GM19035 (cell line): ENCODE data around the gene IMP4.

Experiments
- ATAC-seq: cut with Tn5 transposase; IDR thresholded peaks from one replicate; pipeline ENCODE4 v1.9.1; 2021; ENCODE audit not compliant: unreplicated experiment

The IMP4 gene

DNA sequence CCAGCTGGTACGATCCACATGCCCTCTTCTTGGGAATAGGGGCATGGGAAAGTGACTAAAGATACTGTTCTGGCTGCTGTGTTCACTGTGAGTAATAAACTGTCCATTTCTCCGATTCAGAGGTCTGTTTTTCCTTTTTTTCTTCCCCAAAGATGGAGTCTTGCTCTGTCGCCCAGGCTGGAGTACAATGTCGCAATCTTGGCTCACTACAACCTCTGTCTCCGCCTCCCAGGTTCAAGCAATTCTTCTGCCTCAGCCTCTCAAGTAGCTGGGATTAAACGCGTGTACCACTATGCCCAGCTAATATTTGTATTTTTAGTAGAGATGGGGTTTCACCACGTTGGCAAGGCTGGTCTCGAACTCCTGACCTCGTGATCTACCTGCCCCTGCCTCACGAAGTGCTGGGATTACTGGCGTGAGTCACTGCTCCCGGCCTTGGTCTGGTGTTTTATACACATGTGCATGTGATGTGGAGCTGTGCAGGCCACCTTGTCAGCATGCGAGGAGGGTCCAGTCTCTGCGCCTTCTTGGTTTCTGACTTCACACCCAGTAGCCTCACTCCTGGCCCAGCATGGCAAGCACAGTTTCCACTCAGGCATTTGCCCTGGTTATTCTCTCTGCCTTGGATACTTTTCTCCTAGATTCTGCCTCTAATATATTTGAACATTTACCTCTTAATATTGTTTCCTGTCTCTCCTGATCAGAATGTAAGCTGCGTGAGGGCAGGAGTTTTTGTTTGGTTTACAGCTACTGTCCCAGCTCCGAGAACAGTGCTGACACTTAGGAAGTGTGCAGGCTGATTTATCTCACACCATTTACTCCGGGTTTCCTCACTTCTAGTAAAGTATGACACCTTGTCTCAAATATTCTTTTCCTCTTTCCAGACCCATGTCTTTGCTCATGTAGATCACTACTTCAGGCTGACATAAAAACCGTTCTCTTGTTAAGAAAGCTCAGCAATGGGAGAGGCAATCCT is 32.9 kb downstream of the IMP4 start:
- no peak for ATAC-seq

DNA sequence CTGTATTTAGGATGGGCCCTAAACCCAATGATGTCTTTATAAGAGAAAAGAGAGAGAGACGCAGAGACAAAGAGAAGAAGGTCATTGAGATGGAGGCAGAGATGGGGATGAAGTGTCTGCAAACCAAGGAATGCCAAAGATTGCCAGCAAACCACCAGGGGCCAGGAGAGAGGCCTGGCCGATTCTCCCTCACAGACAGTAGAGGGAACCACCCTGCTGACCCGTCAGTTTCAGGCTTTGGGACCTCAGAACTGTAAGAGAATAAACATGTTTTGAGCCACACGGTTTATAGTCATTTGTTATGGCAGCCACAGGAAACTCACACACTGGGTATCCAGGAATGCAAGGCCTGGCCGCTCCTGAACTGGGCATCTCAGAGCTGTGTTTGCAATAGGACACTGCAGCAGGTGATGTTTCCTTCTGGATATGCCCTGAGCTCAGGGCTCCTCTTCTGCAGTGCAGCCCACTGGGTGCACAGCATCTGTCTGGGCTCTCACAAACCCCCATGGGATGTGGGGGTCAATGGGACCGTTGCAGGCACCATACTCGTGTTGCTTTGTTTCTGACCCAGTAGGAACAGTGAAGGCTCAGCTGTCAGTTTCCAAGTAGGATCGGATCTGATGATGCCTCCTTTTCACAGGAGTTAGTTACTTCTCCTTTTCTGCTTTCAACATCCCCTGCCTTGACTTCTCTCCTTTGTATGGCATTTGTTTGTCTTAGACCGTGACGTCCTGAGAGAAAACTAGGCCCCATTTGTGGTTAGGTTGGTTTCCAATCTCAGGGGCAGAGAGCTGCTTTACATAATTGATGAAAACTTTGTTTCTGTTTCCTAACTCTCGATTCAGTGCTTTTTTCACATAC is 34.0 kb downstream of the IMP4 start:
- peak; percentile 52 for ATAC-seq

DNA sequence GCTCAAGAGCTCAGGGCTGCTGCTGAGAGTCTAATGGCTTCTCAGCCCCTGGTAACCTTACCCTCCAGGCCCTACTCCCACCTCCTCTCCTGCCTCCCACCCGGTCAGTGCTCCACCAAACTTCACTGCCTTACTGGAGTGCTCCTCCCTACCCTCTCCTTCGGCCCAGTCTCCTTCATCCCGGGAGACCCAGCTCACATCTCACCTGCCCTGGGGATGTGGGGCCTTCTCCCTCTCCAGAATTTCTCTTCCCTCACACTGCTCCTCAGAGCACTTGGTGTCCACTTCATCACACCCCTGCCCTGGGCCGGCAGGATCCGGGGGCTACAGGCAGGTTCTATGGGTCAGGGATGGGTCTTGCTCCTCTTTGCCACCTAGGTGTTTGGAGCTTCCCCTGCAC is 34.8 kb downstream of the IMP4 start:
- ATAC-seq, result no peak

DNA sequence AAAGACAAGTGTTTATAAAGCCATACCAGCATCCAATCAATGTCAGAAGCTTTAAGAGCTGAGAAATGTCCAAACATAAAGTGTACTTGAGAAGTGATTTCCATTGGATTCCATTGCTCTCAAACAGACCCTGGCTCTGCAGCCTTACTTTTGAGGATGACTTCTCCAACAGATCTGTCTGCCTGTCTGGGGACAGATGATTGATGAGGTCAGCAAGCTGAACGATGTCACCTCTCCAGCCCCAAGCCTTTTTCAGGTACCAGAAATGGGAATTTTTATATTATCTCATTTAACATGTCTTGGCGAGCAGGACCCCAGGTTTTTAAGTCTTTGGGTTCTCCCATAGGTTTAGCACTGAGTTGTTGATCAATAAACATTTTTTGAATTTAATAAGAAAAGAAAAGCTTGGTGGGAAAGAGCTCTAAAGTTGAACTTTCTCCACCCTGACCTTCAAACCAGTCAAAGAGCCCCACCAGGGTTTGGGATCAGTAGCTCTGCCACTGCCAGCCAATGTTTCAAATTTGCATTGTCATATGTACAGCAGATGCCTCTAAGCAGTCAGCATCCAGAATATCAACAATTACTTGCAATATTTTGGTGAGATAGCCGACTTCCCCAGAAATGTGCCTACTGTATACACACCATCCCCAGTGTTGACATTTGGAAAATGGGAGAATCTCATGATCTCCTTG is 35.7 kb downstream of the IMP4 start:
- no peak for ATAC-seq

DNA sequence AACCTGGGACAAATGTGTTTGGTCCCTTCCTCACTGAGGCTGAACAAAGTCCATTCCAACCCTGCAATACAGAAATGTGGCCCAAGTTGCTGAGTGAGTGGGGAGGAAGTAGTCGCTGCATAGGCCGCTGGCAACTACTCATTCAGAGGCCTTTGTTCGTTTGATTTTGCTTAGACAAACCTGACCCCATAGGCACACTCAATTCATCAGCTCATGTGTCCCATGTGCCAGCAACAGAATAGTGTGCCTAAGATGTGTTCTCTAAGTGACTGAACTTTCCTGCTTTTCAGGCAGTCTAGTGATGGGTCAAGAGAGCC is 36.2 kb downstream of the IMP4 start:
- ATAC-seq, result no peak

DNA sequence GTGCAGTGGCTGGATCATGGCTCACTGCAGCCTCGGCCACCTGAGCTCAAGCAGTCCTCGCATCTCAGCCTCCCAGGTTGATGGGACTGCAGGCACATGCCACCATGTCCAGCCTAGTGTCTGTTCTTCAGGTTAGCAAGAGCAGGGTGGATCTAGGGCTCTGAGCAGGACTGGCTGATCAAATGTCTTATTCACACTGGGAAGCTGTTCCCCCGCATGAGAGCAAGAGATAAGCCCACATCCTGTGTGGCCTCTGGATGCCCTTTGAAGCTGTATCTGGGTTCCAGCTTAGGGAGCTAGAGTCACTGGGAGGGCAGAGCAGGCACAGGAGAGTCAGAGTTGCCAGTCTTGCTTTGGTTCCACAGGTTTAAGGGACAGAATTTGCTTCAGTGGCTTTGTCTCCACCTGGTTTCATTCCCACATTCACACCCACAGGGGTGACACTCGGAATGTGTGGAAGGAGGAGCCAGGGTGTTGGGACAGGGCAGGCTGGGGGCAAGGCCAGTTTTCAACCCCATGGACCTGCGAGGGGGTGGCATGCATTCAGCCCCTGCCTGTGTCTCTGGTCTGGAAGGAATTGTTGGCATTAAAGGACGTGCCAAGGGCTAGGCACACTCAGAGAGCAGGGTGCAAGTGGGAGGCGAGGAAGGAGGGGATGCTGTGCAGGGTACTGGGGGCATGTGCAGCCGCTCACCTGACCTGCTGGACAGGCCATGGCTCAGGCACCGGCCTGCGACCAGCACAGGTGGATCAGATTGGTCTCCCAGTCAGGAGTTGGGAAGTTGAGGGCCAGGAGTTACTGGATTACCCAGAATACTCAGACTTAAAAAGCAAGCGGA is 37.6 kb downstream of the IMP4 start:
- ATAC-seq, result no peak

DNA sequence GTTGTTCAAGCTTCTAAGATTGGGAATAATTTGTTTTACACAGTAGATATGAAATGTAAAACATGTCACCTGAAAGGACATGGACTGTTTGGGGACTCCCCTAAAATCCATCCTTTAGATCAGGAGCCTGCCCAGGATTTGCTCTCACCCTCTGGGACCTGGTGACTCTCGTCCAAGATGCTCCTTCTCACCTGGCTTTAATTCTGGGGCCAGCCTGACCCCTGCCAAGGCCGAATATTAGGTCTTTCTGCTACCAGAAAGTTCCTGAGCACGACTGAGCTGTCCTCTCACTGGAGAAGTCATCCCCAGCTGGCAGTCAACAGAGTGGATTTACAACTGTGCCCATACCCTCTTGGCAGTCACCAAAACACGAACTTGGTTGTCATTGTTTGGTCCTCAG is 38.4 kb downstream of the IMP4 start:
- no peak for ATAC-seq

DNA sequence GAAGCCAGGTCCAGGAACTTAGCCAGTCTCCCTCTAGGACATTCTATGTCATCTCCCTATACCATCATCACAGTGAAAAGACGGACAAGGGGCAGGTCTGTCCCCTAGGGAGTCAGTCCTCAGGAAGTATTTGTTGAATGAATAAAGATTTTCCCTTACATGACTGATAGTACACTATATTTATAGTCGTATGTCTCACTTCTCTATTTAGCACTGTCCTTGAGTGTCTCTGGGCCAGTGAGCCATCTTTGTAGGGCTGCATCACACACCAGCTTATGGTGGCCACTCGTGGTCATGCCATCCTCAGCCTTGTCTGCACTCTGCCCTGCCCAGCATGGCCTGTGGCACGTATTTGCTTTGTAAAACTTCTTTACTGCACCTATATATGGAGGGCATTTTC is 38.9 kb downstream of the IMP4 start:
- ATAC-seq, result no peak

DNA sequence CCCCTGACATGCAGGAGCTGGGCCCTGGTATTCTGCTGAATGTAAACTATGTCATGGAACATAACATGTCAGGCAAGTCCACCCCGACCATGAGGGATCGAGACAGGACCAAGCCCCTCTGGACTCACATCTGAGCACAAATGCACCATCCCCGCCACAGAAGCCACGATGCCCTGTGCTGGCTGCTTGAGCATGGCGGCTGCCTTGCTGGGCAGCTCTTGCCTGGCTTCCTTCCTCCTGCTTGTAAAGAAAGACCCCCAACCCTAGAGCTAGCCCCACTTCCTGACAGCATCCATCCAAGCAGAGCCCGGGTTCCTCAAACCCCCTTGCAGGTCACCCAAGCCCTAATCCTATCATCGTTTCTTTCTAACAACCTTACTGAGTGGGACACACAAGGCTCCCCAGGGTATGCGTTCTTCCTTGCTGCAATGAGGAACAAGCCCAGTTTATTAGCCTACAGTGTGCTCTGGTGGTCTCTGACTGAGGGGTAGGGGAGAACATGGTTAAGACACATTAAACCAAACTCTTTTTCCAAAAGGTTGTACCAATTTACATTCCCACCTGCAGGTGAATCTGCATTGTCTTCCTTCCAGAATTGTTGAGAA is 39.7 kb downstream of the IMP4 start:
- no peak for ATAC-seq

DNA sequence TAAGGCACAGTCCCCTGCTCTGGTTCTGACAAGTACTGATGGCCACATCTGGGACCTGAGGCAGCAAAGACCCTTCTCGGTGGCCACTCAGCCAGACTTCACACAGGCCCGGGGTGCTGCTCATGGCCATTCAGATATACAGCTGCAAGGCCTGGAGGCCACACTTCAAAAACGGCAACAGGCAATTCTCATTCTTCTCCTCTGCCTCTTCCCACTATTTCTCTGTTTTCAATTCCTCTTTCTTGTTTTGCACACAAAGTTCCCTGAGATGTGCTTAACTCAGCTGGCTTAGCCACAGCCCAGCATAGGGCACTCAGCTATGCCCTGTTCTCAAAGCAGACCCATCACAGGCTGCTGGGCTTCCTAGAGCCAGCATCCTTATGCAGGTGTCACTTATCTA is 43.0 kb downstream of the IMP4 start:
- no peak for ATAC-seq

DNA sequence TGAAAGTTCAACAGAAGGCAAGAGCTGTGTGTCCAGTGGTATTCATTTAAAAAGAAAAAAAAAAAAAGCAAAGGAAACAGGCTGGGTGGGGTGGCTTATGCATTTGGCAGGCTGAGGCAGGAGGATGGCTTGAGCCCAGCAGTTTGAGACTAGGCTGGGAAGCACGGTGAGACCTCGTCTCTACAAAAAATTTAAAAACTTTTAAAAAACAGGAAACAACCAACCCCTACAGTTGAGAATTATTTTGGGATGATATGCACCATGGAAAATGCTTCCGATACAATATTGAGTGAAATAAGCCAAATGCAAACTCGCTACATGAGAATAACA is 44.3 kb downstream of the IMP4 start:
- no peak for ATAC-seq

DNA sequence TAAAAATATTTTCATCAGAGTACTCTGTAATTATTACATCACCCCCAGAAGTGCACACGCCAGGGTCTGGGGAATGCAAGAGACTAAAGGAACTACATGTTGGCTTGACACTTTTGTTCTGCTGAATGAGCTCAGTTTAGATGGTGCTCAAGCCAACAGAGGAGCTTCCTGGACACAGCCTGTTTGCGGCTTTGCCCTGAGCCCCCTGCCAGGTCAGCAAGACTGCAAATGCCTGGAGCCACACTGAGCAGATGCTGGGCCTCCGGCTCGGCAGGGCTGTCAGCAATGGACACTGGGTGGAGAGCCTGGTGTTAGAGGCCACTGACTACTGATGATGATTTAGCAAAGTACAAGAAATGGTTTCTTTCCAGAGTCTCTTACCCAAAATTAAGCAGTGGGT is 45.1 kb downstream of the IMP4 start:
- no peak for ATAC-seq

DNA sequence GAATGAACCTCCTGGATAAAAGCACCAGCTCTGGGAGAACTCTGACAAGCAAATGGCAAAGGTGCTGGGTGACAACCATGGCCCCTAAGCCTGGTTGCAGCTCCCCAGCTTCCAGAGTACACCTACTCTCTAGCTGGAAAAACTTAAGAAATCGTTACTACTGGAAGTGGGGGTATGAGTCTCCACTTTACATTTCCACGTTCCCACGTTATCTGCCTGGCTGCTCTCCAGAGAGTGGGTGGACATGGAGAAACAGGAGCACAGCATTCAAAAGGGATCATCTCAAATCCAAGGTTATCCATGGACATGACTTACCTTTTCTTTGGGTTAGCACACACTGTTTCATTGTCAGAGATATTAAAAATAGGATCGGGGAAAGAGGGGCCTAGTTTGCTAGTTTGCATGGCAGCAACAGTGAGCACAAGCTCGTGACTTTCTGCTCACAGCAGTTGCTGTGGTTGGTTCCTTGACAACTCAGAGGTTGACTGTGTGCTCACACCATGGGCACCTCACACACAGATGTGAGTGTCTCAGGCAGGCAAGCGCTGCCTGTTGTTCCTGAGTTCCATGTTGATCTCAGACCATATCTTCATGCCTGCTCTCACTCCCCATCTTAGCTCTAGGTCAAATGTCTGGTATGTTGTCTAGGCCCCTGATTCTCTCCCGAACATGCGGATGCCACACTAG is 45.7 kb downstream of the IMP4 start:
- no peak for ATAC-seq

DNA sequence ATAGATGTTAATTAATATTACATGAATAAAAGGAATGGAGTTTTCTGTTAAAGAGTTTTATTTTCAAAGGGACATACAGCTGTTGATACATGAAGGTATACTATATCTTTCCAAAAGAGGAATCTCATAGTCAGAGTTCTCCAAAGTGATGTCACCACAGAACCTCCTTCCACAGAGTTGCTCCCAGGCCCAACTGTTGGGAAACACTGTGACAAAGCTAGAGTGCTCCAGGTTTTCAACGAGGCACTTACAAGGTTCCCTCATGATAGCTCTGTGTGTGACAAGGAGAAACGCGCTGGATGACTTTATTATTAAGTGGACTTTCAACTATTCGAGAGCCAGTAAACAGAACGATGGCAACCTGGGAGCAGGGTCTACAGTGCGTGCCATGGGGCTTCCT is 46.7 kb downstream of the IMP4 start:
- ATAC-seq, result no peak

DNA sequence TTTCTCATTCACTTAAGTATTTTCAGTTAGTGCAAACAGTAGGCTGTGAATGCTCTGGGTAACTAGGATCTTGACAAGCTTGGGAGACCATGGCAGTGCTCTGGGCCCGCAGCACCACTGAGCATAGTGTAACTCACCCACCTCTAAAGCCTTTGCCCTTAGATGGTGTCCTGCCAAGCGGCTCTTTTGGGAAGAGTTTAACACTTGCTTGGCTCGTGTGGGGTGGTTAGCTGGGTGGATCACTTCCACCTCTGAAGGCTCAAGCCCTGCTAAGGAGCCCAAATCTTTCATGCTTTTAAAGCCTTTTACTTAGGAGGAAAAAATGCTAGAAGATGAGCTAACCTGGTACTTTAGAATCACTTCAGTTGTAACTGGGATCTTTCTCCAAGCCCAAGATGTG is 47.1 kb downstream of the IMP4 start:
- no peak for ATAC-seq

DNA sequence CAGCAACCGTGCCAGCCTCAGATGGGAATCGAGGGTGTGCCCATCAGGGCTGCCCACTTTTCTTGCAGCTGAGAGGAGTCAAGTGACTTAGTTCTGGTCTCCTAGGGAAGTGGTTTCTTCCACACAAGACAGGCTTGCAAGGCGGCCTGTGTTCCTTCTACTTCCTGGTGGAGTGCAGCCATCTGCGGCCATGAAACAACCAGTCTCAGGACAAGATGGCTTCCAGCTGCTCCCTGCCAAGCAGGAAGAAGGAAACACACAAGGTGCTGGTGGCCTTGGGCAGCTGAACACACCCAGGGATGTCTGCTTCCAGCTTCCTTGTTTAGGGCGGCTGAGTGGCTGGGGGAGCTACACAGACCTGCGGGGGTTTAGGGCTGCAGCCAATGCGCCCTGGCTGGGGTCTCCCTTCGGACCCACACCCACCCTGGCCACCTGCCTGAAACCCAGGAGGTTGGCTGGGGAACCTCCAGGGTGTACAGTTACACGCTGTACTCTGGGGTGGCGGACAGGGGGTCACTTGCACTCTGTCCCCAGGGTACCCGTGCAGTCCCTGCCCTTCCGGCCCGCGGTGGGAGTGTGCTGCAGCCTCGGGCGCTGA is 47.9 kb downstream of the IMP4 start:
- ATAC-seq, result peak; percentile 36

DNA sequence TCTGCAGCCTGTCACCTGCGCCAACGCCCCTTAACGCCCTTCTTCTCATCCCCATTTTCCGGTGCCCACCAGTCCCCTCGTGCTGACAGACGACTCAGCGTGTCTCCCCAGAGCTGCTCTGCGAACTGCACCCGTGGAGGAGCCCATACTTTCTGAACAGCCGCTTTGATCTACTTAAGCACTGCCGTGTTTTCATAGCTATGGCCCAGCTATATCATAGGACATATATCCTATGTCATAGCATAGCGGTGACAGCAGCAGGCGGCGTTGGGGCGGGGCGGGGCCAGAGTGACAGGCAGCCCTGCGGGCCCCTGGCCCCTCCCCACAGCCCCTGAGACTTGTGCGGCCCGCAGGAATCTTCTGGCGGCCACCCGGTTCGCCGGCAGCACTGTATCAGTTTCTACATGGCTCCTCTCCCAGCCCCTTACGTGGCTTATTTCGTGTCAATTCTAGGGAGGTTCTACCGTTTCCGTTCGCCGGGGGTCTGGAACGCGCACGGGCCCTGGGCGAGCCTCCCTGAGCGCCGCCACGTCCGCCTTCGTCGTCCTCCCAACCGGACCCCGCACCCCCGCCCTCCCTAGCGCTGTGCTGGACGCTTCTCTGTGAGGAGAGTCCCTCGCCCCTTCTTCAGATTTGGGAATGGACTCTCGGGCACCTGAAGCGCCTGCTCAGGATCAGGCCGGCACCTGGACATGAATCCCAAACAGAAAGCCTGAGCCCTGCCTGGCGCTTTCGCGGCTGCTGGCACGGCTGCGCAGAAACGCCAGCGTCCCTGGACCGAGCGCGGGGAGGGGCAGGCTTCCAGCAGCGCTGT is 48.6 kb downstream of the IMP4 start:
- ATAC-seq, result peak; percentile 93

DNA sequence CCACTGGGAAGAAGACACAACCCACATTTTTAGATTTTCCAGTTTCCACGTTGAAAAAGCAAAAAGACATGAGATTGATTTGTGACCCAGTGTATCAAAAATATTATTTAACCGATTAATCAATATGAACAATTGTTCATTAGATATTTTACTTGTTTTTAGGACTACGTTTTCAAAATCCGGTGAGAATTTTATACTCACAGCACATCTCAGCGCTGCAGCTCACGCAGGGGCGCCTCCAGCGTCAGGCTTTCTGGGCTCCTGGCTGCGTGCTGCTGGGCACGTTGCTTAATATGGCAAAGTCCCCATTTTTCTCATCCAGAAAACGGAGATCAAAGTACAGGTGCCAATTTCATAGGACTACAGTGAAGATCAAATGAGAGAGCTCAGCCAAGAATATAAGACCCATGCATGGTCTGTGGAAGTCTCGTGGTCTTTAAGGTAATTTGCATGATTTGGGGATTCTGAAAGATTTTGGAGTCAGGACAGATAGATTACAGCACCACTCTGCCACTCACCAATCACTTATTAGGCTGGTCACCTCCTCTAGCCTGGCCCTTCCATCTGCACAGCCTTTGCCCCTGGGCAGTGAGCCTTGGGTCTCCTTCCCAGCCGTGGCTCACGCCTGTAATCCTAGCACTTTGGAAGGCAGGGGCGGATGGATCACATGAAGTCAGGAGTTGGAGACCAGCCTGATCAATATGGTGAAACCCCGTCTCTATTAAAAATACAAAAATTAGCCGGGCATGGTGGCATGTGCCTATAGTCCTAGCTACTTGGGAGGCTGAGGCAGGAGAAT is 49.4 kb downstream of the IMP4 start:
- ATAC-seq, result no peak
